ENCODE measurements around the gene TCF3.

Gene TCF3

GRCh38 chr19:1615156-1615765 lies 37.2 kb downstream of the TCF3 start:
- no peak for DNase-seq (ENCODE audit: low read depth)
- no peak for TF ChIP-seq CTCF (IDR thresholded peaks at IDR 0.05; ENCODE audit: insufficient read depth, low read depth, low read length, missing control alignments)
- H3K4me3 ChIP-seq (ENCODE audit: low read depth, low read length): no peak overlapping the region

GRCh38 chr19:1613808-1614570 lies 38.4 kb downstream of the TCF3 start:
- H3K4me3 ChIP-seq (ENCODE audit: low read depth, low read length): no peak overlapping the region
- no peak for DNase-seq (ENCODE audit: low read depth)
- no peak for TF ChIP-seq CTCF (IDR thresholded peaks at IDR 0.05; ENCODE audit: insufficient read depth, low read depth, low read length, missing control alignments)

- DNase-seq (ENCODE audit: low read depth): no peak
- TF ChIP-seq CTCF (IDR thresholded peaks at IDR 0.05; ENCODE audit: insufficient read depth, low read depth, low read length, missing control alignments): no peak
- no peak overlapping the region for H3K4me3 ChIP-seq (ENCODE audit: low read depth, low read length)
Measured at GRCh38 chr19:1613146-1613545, 39.3 kb downstream of the TCF3 start.

GRCh38 chr19:1612114-1613086 lies 40.0 kb downstream of the TCF3 start:
- DNase-seq (ENCODE audit: low read depth): no peak
- H3K4me3 ChIP-seq (ENCODE audit: low read depth, low read length): no peak overlapping the region
- TF ChIP-seq CTCF (IDR thresholded peaks at IDR 0.05; ENCODE audit: insufficient read depth, low read depth, low read length, missing control alignments): no peak

- no peak for DNase-seq (ENCODE audit: low read depth)
- TF ChIP-seq CTCF (IDR thresholded peaks at IDR 0.05; ENCODE audit: insufficient read depth, low read depth, low read length, missing control alignments): no peak
- no peak overlapping the region for H3K4me3 ChIP-seq (ENCODE audit: low read depth, low read length)
Measured at GRCh38 chr19:1611353-1611752, 41.1 kb downstream of the TCF3 start.

- H3K4me3 ChIP-seq (ENCODE audit: low read depth, low read length): no peak overlapping the region
- no peak for TF ChIP-seq CTCF (IDR thresholded peaks at IDR 0.05; ENCODE audit: insufficient read depth, low read depth, low read length, missing control alignments)
- DNase-seq (ENCODE audit: low read depth): no peak
Measured at GRCh38 chr19:1610579-1610978, 41.8 kb downstream of the TCF3 start.
